Fibroblast of the aortic adventitia (primary cell): ENCODE data around the gene AKAP8L. TPM values are rescaled to one million over a fixed set of nuclear protein-coding genes. Genes with fewer than 3 reads are reported as not detected.

Experiments
- DNase-seq: peaks from one replicate; pipeline ENCODE4 v3.0.0-alpha.2; 2010; ENCODE audit warnings: low read depth
- H3K4me3 ChIP-seq: 2 replicates; pipeline ENCODE4 v1.5.1; 2011; ENCODE audit warnings: low read depth, mild to moderate bottlenecking, control low read depth, low read length, moderate library complexity
- CTCF ChIP-seq: IDR thresholded peaks from 2 replicates; pipeline ENCODE4 v1.5.1; 2011; ENCODE audit warnings: mild to moderate bottlenecking, low read length, control low read depth, inconsistent platforms; ENCODE audit not compliant: insufficient read depth
- total RNA-seq: library from RNA; depleted of rRNA; stranded (reverse); fragments of >200 nt; gene quantifications from 2 replicates; pipeline ENCODE4 v1.2.3, GENCODE V29; 2012; ENCODE audit warnings: low replicate concordance

Gene AKAP8L
- total RNA-seq, 1 donor = 45.6 TPM

GRCh38 chr19:15422296-15423075 lies 3.7 kb upstream of the AKAP8L start:
- no peak for DNase-seq
- H3K4me3 ChIP-seq = no peak overlapping the region
- TF ChIP-seq CTCF = no peak

- no peak for TF ChIP-seq CTCF
- DNase-seq = no peak
- no peak overlapping the region for H3K4me3 ChIP-seq
Measured at GRCh38 chr19:15421721-15422260, 3.0 kb upstream of the AKAP8L start.

GRCh38 chr19:15421136-15421695 lies 2.4 kb upstream of the AKAP8L start:
- no peak for DNase-seq
- no peak for TF ChIP-seq CTCF
- H3K4me3 ChIP-seq = no peak overlapping the region

GRCh38 chr19:15419413-15420025 lies 731 bp upstream of the AKAP8L start:
- no peak for DNase-seq
- peak overlapping the region; percentile 74 for H3K4me3 ChIP-seq
- no peak for TF ChIP-seq CTCF

- H3K4me3 ChIP-seq = peak overlapping the region; percentile 90
- no peak for TF ChIP-seq CTCF
- peak; percentile 18 for DNase-seq
Measured at GRCh38 chr19:15418231-15418578, 583 bp downstream of the AKAP8L start.

- H3K4me3 ChIP-seq = peak overlapping the region; percentile 90
- TF ChIP-seq CTCF = no peak
- DNase-seq = peak; percentile 43
Measured at GRCh38 chr19:15417699-15418098, 1.1 kb downstream of the AKAP8L start.
